HG03064 (cell line): ENCODE data around the gene CCDC141.
"Not testable (repeated sequence)": the region's sequence is repeated elsewhere in the genome, so short reads cannot be mapped to it uniquely, and the experiment has no call there.

ENCODE experiments used
- ATAC-seq: cut with Tn5 transposase; IDR thresholded peaks from one replicate; pipeline ENCODE4 v1.9.1; 2021; ENCODE audit warnings: low read depth; ENCODE audit not compliant: unreplicated experiment

The CCDC141 gene

GRCh38 chr2:179037807-179038206 lies 12.1 kb downstream of the CCDC141 start:
- no peak for ATAC-seq

GRCh38 chr2:179036353-179036905 lies 13.5 kb downstream of the CCDC141 start:
- no peak for ATAC-seq

- ATAC-seq = peak; percentile 99
Measured at GRCh38 chr2:179031731-179032408, 18.1 kb downstream of the CCDC141 start.

GRCh38 chr2:179024445-179024844 lies 25.5 kb downstream of the CCDC141 start:
- no peak for ATAC-seq

GRCh38 chr2:179022685-179023084 lies 27.3 kb downstream of the CCDC141 start:
- ATAC-seq = no peak

GRCh38 chr2:179021258-179021657 lies 28.7 kb downstream of the CCDC141 start:
- peak; percentile 62 for ATAC-seq

- ATAC-seq = no peak
Measured at GRCh38 chr2:179020156-179020750, 29.7 kb downstream of the CCDC141 start.

GRCh38 chr2:179019260-179019659 lies 30.7 kb downstream of the CCDC141 start:
- ATAC-seq = no peak

- no peak for ATAC-seq
Measured at GRCh38 chr2:179017773-179018357, 32.1 kb downstream of the CCDC141 start.

GRCh38 chr2:179014189-179014588 lies 35.7 kb downstream of the CCDC141 start:
- not testable (repeated sequence) for ATAC-seq

- ATAC-seq = no peak
Measured at GRCh38 chr2:179005976-179006375, 44.0 kb downstream of the CCDC141 start.

- no peak for ATAC-seq
Measured at GRCh38 chr2:178999476-178999875, 50.5 kb downstream of the CCDC141 start.

- no peak for ATAC-seq
Measured at GRCh38 chr2:178998539-178998938, 51.4 kb downstream of the CCDC141 start.

- ATAC-seq = no peak
Measured at GRCh38 chr2:178997477-178997876, 52.5 kb downstream of the CCDC141 start.

- ATAC-seq = no peak
Measured at GRCh38 chr2:178997067-178997466, 52.9 kb downstream of the CCDC141 start.

GRCh38 chr2:178994264-178994663 lies 55.7 kb downstream of the CCDC141 start:
- ATAC-seq = no peak

- no peak for ATAC-seq
Measured at GRCh38 chr2:178993788-178994187, 56.1 kb downstream of the CCDC141 start.

- not testable (repeated sequence) for ATAC-seq
Measured at GRCh38 chr2:178992719-178993118, 57.2 kb downstream of the CCDC141 start.

- no peak for ATAC-seq
Measured at GRCh38 chr2:178990533-178991241, 59.2 kb downstream of the CCDC141 start.

- ATAC-seq = not testable (repeated sequence)
Measured at GRCh38 chr2:178989424-178989823, 60.5 kb downstream of the CCDC141 start.

- ATAC-seq = not testable (repeated sequence)
Measured at GRCh38 chr2:178982652-178983051, 67.3 kb downstream of the CCDC141 start.
